NCI-H2107 treated with DMSO at 0.1 percent for 48 hours (cell line): ENCODE data around the gene ZNF277.
A peak's percentile ranks its signal among the peaks of the same experiment; 100 is the strongest.

Experiments used
- DNase-seq: peaks from one replicate; lab custom pipeline; 2025; ENCODE audit not compliant: unreplicated experiment; lab: John Stamatoyannopoulos, UW

Gene ZNF277

GRCh38 chr7:112184455-112184854, 22.0 kb upstream of the ZNF277 start:
- no peak for DNase-seq

GRCh38 chr7:112185005-112185834, 21.3 kb upstream of the ZNF277 start:
- no peak for DNase-seq

GRCh38 chr7:112186300-112186699, 20.2 kb upstream of the ZNF277 start:
- DNase-seq = no peak

- no peak for DNase-seq
These were observed 18.2 kb upstream of the ZNF277 start for GRCh38 chr7:112188257-112188656.

- DNase-seq = no peak
These were observed 16.8 kb upstream of the ZNF277 start for GRCh38 chr7:112189691-112190090.

GRCh38 chr7:112190120-112190519, 16.4 kb upstream of the ZNF277 start:
- no peak for DNase-seq

GRCh38 chr7:112192236-112193154, 14.0 kb upstream of the ZNF277 start:
- DNase-seq = no peak

GRCh38 chr7:112193915-112194502, 12.5 kb upstream of the ZNF277 start:
- DNase-seq = no peak

- DNase-seq = no peak
These were observed 10.8 kb upstream of the ZNF277 start for GRCh38 chr7:112195717-112196116.

- DNase-seq = no peak
These were observed 9.2 kb upstream of the ZNF277 start for GRCh38 chr7:112197322-112197721.

- DNase-seq = no peak
These were observed 7.3 kb upstream of the ZNF277 start for GRCh38 chr7:112199035-112199655.

- no peak for DNase-seq
These were observed 6.8 kb upstream of the ZNF277 start for GRCh38 chr7:112199672-112200071.

- DNase-seq = no peak
These were observed 5.1 kb upstream of the ZNF277 start for GRCh38 chr7:112201411-112201810.

GRCh38 chr7:112201839-112202238, 4.7 kb upstream of the ZNF277 start:
- DNase-seq = no peak

- DNase-seq = no peak
These were observed 3.7 kb upstream of the ZNF277 start for GRCh38 chr7:112202816-112203215.

- DNase-seq = no peak
These were observed 3.1 kb upstream of the ZNF277 start for GRCh38 chr7:112203365-112203739.

GRCh38 chr7:112204499-112205342, 1.8 kb upstream of the ZNF277 start:
- peak; percentile 30 for DNase-seq

- DNase-seq = peak; percentile 27
These were observed 905 bp upstream of the ZNF277 start for GRCh38 chr7:112205343-112206237.

- no peak for DNase-seq
These were observed 597 bp downstream of the ZNF277 start for GRCh38 chr7:112206991-112207592.
